ES-I3 (cell line): ENCODE results near the gene OPRPN.

Source experiments
- H3K36me3 ChIP-seq: 2 replicates; pipeline ENCODE4 v1.6.1; 2013; ENCODE audit warnings: mild to moderate bottlenecking, low read length, control low read depth, moderate library complexity; ENCODE audit not compliant: insufficient read depth
- H3K4me1 ChIP-seq: 2 replicates; pipeline ENCODE4 v1.6.1; 2013; ENCODE audit warnings: mild to moderate bottlenecking, control low read depth, low read length; ENCODE audit not compliant: insufficient read depth
- H3K9ac ChIP-seq: 2 replicates; pipeline ENCODE4 v1.6.1; 2013; ENCODE audit warnings: low read depth, mild to moderate bottlenecking, low read length, moderate library complexity
- H3K9me3 ChIP-seq: 2 replicates; pipeline ENCODE4 v1.6.1; 2013; ENCODE audit warnings: mild to moderate bottlenecking, low read length, moderate library complexity; ENCODE audit not compliant: control insufficient read depth, insufficient read depth

Gene OPRPN

GRCh38 chr4:70397580-70397979 lies at the start of gene OPRPN:
TSS of gene OPRPN (plus strand) at chr4:70397940. CDS start at chr4:70399286, 1,346 bp downstream.
- no peaks in the 10 kb centered on the region for H3K9me3 ChIP-seq
- H3K36me3 ChIP-seq, result no peaks in the 10 kb centered on the region
- no peaks in the 10 kb centered on the region for H3K4me1 ChIP-seq
- H3K9ac ChIP-seq, result no peak within 1 kb of the TSS

GRCh38 chr4:70356185-70356584 lies 41.6 kb upstream of the OPRPN start:
- no peaks in the 10 kb centered on the region for H3K9me3 ChIP-seq

GRCh38 chr4:70359115-70359661 lies 38.6 kb upstream of the OPRPN start:
- no peaks in the 10 kb centered on the region for H3K36me3 ChIP-seq
- H3K9ac ChIP-seq, result no peak overlapping the region
- no peaks in the 10 kb centered on the region for H3K9me3 ChIP-seq
- H3K4me1 ChIP-seq, result no peaks in the 10 kb centered on the region

More at GRCh38 chr4:70356185-70356584, 41.6 kb upstream of the OPRPN start:
- H3K4me1 ChIP-seq, result no peaks in the 10 kb centered on the region
- no peak overlapping the region for H3K9ac ChIP-seq
- no peaks in the 10 kb centered on the region for H3K36me3 ChIP-seq

- no peaks in the 10 kb centered on the region for H3K9me3 ChIP-seq
- H3K9ac ChIP-seq, result no peak within 1 kb of the TSS
- H3K4me1 ChIP-seq, result no peaks in the 10 kb centered on the region
- H3K36me3 ChIP-seq, result no peaks in the 10 kb centered on the region
Observed at GRCh38 chr4:70360460-70360859, 37.3 kb upstream of the OPRPN start, which contains the start of gene SMR3A. TSS of gene SMR3A (plus strand) at chr4:70360760. CDS start at chr4:70362116, 1,356 bp downstream.

- no peaks in the 10 kb centered on the region for H3K9me3 ChIP-seq
- no peaks in the 10 kb centered on the region for H3K36me3 ChIP-seq
- H3K9ac ChIP-seq, result no peak overlapping the region
- H3K4me1 ChIP-seq, result no peaks in the 10 kb centered on the region; the same call in 1 of the 2 replicates
Observed at GRCh38 chr4:70364002-70364401, 33.7 kb upstream of the OPRPN start.

GRCh38 chr4:70365479-70365878 lies 32.3 kb upstream of the OPRPN start:
- Histone ChIP-seq H3K4me1 (no peaks in the 10 kb centered on the region; the same call in 1 of the 2 replicates), H3K9ac (no peak overlapping the region), H3K36me3 (no peaks in the 10 kb centered on the region), H3K9me3 (no peaks in the 10 kb centered on the region)

GRCh38 chr4:70367813-70368212 lies 29.9 kb upstream of the OPRPN start:
- Histone ChIP-seq H3K9ac (no peak overlapping the region), H3K9me3 (no peaks in the 10 kb centered on the region), H3K36me3 (no peaks in the 10 kb centered on the region), H3K4me1 (no peaks in the 10 kb centered on the region; the same call in 1 of the 2 replicates)

GRCh38 chr4:70371987-70372386 lies 25.8 kb upstream of the OPRPN start:
- Histone ChIP-seq H3K4me1 (no peaks in the 10 kb centered on the region; the same call in 1 of the 2 replicates), H3K36me3 (no peaks in the 10 kb centered on the region), H3K9me3 (no peaks in the 10 kb centered on the region), H3K9ac (no peak overlapping the region)

- Histone ChIP-seq H3K4me1 (no peaks in the 10 kb centered on the region; the same call in 1 of the 2 replicates), H3K36me3 (no peaks in the 10 kb centered on the region), H3K9me3 (no peaks in the 10 kb centered on the region), H3K9ac (no peak overlapping the region)
Observed at GRCh38 chr4:70372760-70373159, 25.0 kb upstream of the OPRPN start.

GRCh38 chr4:70380578-70380977 lies 17.2 kb upstream of the OPRPN start:
- Histone ChIP-seq H3K9me3 (no peaks in the 10 kb centered on the region), H3K4me1 (no peaks in the 10 kb centered on the region), H3K9ac (no peak overlapping the region)

GRCh38 chr4:70382691-70383181 lies 15.0 kb upstream of the OPRPN start, which contains the start of gene SMR3B:
TSS of gene SMR3B (plus strand) at chr4:70383131. CDS start at chr4:70384511, 1,380 bp downstream.
- Histone ChIP-seq H3K9me3 (no peaks in the 10 kb centered on the region), H3K36me3 (no peaks in the 10 kb centered on the region), H3K4me1 (no peaks in the 10 kb centered on the region), H3K9ac (no peak within 1 kb of the TSS)

More at GRCh38 chr4:70380578-70380977, 17.2 kb upstream of the OPRPN start:
- H3K36me3 ChIP-seq, result no peaks in the 10 kb centered on the region

GRCh38 chr4:70392057-70392776 lies 5.5 kb upstream of the OPRPN start:
- H3K36me3 ChIP-seq, result no peaks in the 10 kb centered on the region
- no peaks in the 10 kb centered on the region for H3K9me3 ChIP-seq
- no peak overlapping the region for H3K9ac ChIP-seq
- no peaks in the 10 kb centered on the region for H3K4me1 ChIP-seq

- Histone ChIP-seq H3K4me1 (no peaks in the 10 kb centered on the region), H3K9ac (no peak overlapping the region), H3K9me3 (no peaks in the 10 kb centered on the region), H3K36me3 (no peaks in the 10 kb centered on the region)
Observed at GRCh38 chr4:70399319-70399718, 1.6 kb downstream of the OPRPN start.

- H3K9ac ChIP-seq, result no peak overlapping the region
- no peaks in the 10 kb centered on the region for H3K36me3 ChIP-seq
- H3K4me1 ChIP-seq, result no peaks in the 10 kb centered on the region
- H3K9me3 ChIP-seq, result no peaks in the 10 kb centered on the region
Observed at GRCh38 chr4:70402762-70403161, 5.0 kb downstream of the OPRPN start.

GRCh38 chr4:70405765-70406164 lies 8.0 kb downstream of the OPRPN start:
- Histone ChIP-seq H3K9me3 (0 out of 2 replicates have a peak, but pooled peaks cover 3% of the 10 kb centered on the region), H3K36me3 (no peaks in the 10 kb centered on the region), H3K9ac (no peak overlapping the region), H3K4me1 (no peaks in the 10 kb centered on the region)
